H1 (cell line): ENCODE data around the gene LRP3. TPM values are rescaled to one million over a fixed set of nuclear protein-coding genes. Genes with fewer than 3 reads are reported as not detected.

ENCODE experiments used
- CTCF ChIA-PET: fragments of 300-600 bp; sonication (Branson Sonifier 250); formaldehyde crosslinking; loops from one replicate; lab custom pipeline; 2021; ENCODE audit not compliant: partially characterized antibody; lab: Charles Lee
- POLR2A ChIA-PET: fragments of 300-600 bp; sonication (Branson Sonifier 250); formaldehyde crosslinking; loops from one replicate; lab custom pipeline; 2021; ENCODE audit warnings: inconsistent platforms; ENCODE audit not compliant: partially characterized antibody; lab: Charles Lee
- DNase-seq, 2 experiments: peaks; one replicate each; pipeline versions ENCODE4 v3.0.0 to v3.0.0-alpha.2; 2010 to 2022; ENCODE audit warnings: low spot score in 2 of 2, low read depth in 1 of 2, mixed read lengths in 1 of 2
- FAIRE-seq: peaks from 2 replicates; lab custom pipeline; 2011; peaks lifted over from hg19 to GRCh38; lab: Jason Lieb, UNC
- H2AFZ ChIP-seq: 2 replicates; pipeline ENCODE4 v1.8.1; 2012; ENCODE audit warnings: low read length, inconsistent platforms
- H2AK5ac ChIP-seq: 2 replicates; pipeline ENCODE4 v1.6.1; 2013; ENCODE audit warnings: low read depth, low read length
- H2BK120ac ChIP-seq: replicated peaks from 2 replicates; pipeline ENCODE3; 2013; ENCODE audit warnings: low read depth, low read length, inconsistent platforms
- H2BK12ac ChIP-seq: 2 replicates; pipeline ENCODE4 v1.6.1; 2013; ENCODE audit warnings: low read depth, low read length
- H2BK15ac ChIP-seq: 2 replicates; pipeline ENCODE4 v1.6.1; 2013; ENCODE audit warnings: low read length
- H2BK20ac ChIP-seq: 2 replicates; pipeline ENCODE4 v1.6.1; 2013; ENCODE audit warnings: low read length
- H2BK5ac ChIP-seq: 2 replicates; pipeline ENCODE4 v1.6.1; 2013; ENCODE audit warnings: low read depth, low read length
- H3K14ac ChIP-seq: 2 replicates; pipeline ENCODE4 v1.6.1; 2013; ENCODE audit warnings: inconsistent platforms; ENCODE audit not compliant: insufficient read length
- H3K18ac ChIP-seq: 2 replicates; pipeline ENCODE4 v1.6.1; 2013; ENCODE audit warnings: low read length; ENCODE audit errors: extremely low read depth
- H3K23ac ChIP-seq: 2 replicates; pipeline ENCODE4 v1.6.1; 2013; ENCODE audit warnings: inconsistent platforms; ENCODE audit not compliant: insufficient read length
- H3K23me2 ChIP-seq: 2 replicates; pipeline ENCODE4 v1.6.1; 2013; ENCODE audit warnings: low read depth, low read length
- H3K27ac ChIP-seq: 2 replicates; pipeline ENCODE4 v1.6.1; 2011; ENCODE audit warnings: low read depth, low read length, inconsistent platforms
- H3K27me3 ChIP-seq, 4 experiments: replicated peaks in 1 of 4; 1 replicate in 1 of 4; 2 replicates in 3 of 4; pipeline versions ENCODE4 v1.6.1 to v1.8.1; 2011 to 2013; ENCODE audit warnings: low read length in 3 of 4, mild to moderate bottlenecking in 3 of 4, inconsistent platforms in 2 of 4, mixed read lengths in 2 of 4, moderate library complexity in 1 of 4; ENCODE audit not compliant: control insufficient read depth in 3 of 4, insufficient read depth in 3 of 4; ENCODE audit errors: extremely low read depth in 1 of 4
- H3K36me3 ChIP-seq, 4 experiments: 2 replicates each; pipeline versions ENCODE4 v1.6.1 to v1.8.1; 2011 to 2013; ENCODE audit warnings: mild to moderate bottlenecking in 4 of 4, low read length in 3 of 4, moderate library complexity in 2 of 4, control low read depth in 1 of 4, inconsistent platforms in 1 of 4; ENCODE audit not compliant: insufficient read depth in 4 of 4, control insufficient read depth in 2 of 4
- H3K4ac ChIP-seq: replicated peaks from 2 replicates; pipeline ENCODE3; 2013; ENCODE audit warnings: low read length, low read depth, mixed read lengths, inconsistent platforms; ENCODE audit not compliant: insufficient read length
- H3K4me1 ChIP-seq, 4 experiments: replicated peaks in 1 of 4; 1 replicate in 1 of 4; 2 replicates in 3 of 4; pipeline versions ENCODE4 v1.6.1 to v1.8.1; 2011 to 2013; ENCODE audit warnings: low read length in 3 of 4, inconsistent platforms in 2 of 4, mixed read lengths in 1 of 4; ENCODE audit not compliant: insufficient read depth in 4 of 4, control insufficient read depth in 3 of 4
- H3K4me2 ChIP-seq, 2 experiments: 2 replicates each; pipeline versions ENCODE4 v1.6.1 to v1.8.1; 2011 to 2013; ENCODE audit warnings: low read depth in 2 of 2, low read length in 2 of 2, control low read depth in 1 of 2, inconsistent platforms in 1 of 2, mild to moderate bottlenecking in 1 of 2; ENCODE audit not compliant: insufficient read depth in 1 of 2
- H3K4me3 ChIP-seq, 4 experiments: fragments of 200-600, 300-600 bp in 1 of 4; sonication (generic), shearing (Covaris generic), sonication (Bioruptor Twin) in 1 of 4; 2 replicates each; pipeline versions ENCODE4 v1.5.1 to v1.8.1; 2011 to 2016; ENCODE audit warnings: low read length in 4 of 4, low read depth in 3 of 4, control low read depth in 2 of 4, inconsistent platforms in 2 of 4, mild to moderate bottlenecking in 2 of 4, mixed read lengths in 1 of 4, moderate library complexity in 1 of 4; ENCODE audit not compliant: insufficient read depth in 2 of 4; ENCODE audit errors: extremely low read depth in 1 of 4
- H3K56ac ChIP-seq: replicated peaks from 2 replicates; pipeline ENCODE3; 2013; ENCODE audit warnings: low read depth, mild to moderate bottlenecking, mixed read lengths, low read length, inconsistent platforms; ENCODE audit not compliant: insufficient read length
- H3K79me1 ChIP-seq: 2 replicates; pipeline ENCODE4 v1.6.1; 2013; ENCODE audit warnings: low read depth, low read length, control low read depth
- H3K79me2 ChIP-seq, 2 experiments: 2 replicates each; pipeline versions ENCODE4 v1.6.1 to v1.8.1; 2012 to 2013; ENCODE audit warnings: low read length in 2 of 2, mild to moderate bottlenecking in 2 of 2, inconsistent platforms in 1 of 2; ENCODE audit not compliant: insufficient read depth in 2 of 2, control insufficient read depth in 1 of 2
- H3K9ac ChIP-seq, 4 experiments: replicated peaks in 1 of 4; 1 replicate in 1 of 4; 2 replicates in 3 of 4; pipeline versions ENCODE4 v1.6.1 to v1.8.1; 2011 to 2013; ENCODE audit warnings: low read depth in 3 of 4, low read length in 3 of 4, control low read depth in 2 of 4, mild to moderate bottlenecking in 2 of 4, moderate library complexity in 2 of 4, inconsistent platforms in 1 of 4; ENCODE audit errors: extremely low read depth in 1 of 4
- H3K9me3 ChIP-seq, 2 experiments: 2 replicates each; pipeline versions ENCODE4 v1.6.1 to v1.8.1; 2012 to 2013; ENCODE audit warnings: mild to moderate bottlenecking in 2 of 2, moderate library complexity in 2 of 2, control low read depth in 1 of 2, inconsistent platforms in 1 of 2, low read depth in 1 of 2, low read length in 1 of 2, mixed read lengths in 1 of 2; ENCODE audit not compliant: insufficient read depth in 2 of 2
- H4K20me1 ChIP-seq, 2 experiments: replicated peaks in 1 of 2; 2 replicates each; pipeline versions ENCODE3 to v1.8.1; 2011 to 2013; ENCODE audit warnings: inconsistent platforms in 2 of 2, low read length in 2 of 2, mild to moderate bottlenecking in 1 of 2; ENCODE audit not compliant: insufficient read depth in 2 of 2, control insufficient read depth in 1 of 2
- H4K5ac ChIP-seq: 2 replicates; pipeline ENCODE4 v1.6.1; 2013; ENCODE audit warnings: low read length, low read depth, mixed read lengths, inconsistent platforms; ENCODE audit not compliant: insufficient read length
- H4K8ac ChIP-seq: 2 replicates; pipeline ENCODE4 v1.8.0; 2013; ENCODE audit warnings: mild to moderate bottlenecking, moderate library complexity, low read length, inconsistent platforms; ENCODE audit not compliant: insufficient read depth; ENCODE audit errors: extremely low read depth
- H4K91ac ChIP-seq: replicated peaks from 2 replicates; pipeline ENCODE3; 2013; ENCODE audit warnings: low read length, mixed read lengths, inconsistent platforms; ENCODE audit not compliant: insufficient read length
- BACH1 ChIP-seq: IDR thresholded peaks from 2 replicates; pipeline ENCODE4 v1.6.1; 2012; ENCODE audit warnings: low read length, improper control_type of control experiment
- CEBPB ChIP-seq: IDR thresholded peaks from 2 replicates; pipeline ENCODE4 v1.6.1; 2012; ENCODE audit warnings: low read depth, low read length
- CHD2 ChIP-seq: IDR thresholded peaks from 2 replicates; pipeline ENCODE4 v1.6.1; 2012; ENCODE audit warnings: low read length, improper control_type of control experiment
- EZH2 ChIP-seq: fragments of 200-600 bp; sonication (generic); IDR thresholded peaks from 2 replicates; pipeline ENCODE4 v1.7.1; 2012; ENCODE audit warnings: low read depth, mild to moderate bottlenecking, moderate library complexity, low read length, inconsistent platforms; ENCODE audit not compliant: severe bottlenecking
- HDAC6 ChIP-seq: IDR thresholded peaks from one replicate; pipeline ENCODE4 v1.7.1; 2012; ENCODE audit warnings: low read depth, mild to moderate bottlenecking, inconsistent platforms, low read length, moderate library complexity
- JUND ChIP-seq: IDR thresholded peaks from 2 replicates; pipeline ENCODE4 v1.6.1; 2011; ENCODE audit warnings: mild to moderate bottlenecking, improper control_type of control experiment, low read length
- POLR2A ChIP-seq, 2 experiments: IDR thresholded peaks; 1 replicate in 1 of 2; 2 replicates in 1 of 2; pipeline ENCODE4 v1.6.1; 2011; ENCODE audit warnings: low read depth in 2 of 2, low read length in 2 of 2, mild to moderate bottlenecking in 2 of 2; ENCODE audit errors: control extremely low read depth in 1 of 2
- POLR2AphosphoS5 ChIP-seq: IDR thresholded peaks from 2 replicates; pipeline ENCODE4 v1.6.1; 2011; ENCODE audit warnings: low read depth, low read length
- POU5F1 ChIP-seq: IDR thresholded peaks from 2 replicates; pipeline ENCODE4 v1.6.1; 2011; ENCODE audit warnings: low read depth, mild to moderate bottlenecking, low read length, moderate library complexity
- RBBP5 ChIP-seq: IDR thresholded peaks from 2 replicates; pipeline ENCODE4 v1.7.1; 2012; ENCODE audit warnings: low read depth, mild to moderate bottlenecking, inconsistent platforms, low read length, moderate library complexity, borderline replicate concordance
- SIN3A ChIP-seq, 2 experiments: IDR thresholded peaks in 1 of 2; conservative IDR thresholded peaks in 1 of 2; 2 replicates each; pipeline ENCODE4 v1.6.1; 2011 to 2012; ENCODE audit warnings: low read length in 2 of 2, improper control_type of control experiment in 1 of 2, low read depth in 1 of 2, mild to moderate bottlenecking in 1 of 2
- TAF1 ChIP-seq: IDR thresholded peaks from 2 replicates; pipeline ENCODE4 v1.6.1; 2011; ENCODE audit warnings: mild to moderate bottlenecking, low read depth, low read length
- TCF12 ChIP-seq: IDR thresholded peaks from 2 replicates; pipeline ENCODE4 v1.6.1; 2011; ENCODE audit warnings: low read depth, mild to moderate bottlenecking, low read length
- WGBS, 2 experiments: shearing (Covaris generic) in 1 of 2; methylation state at CpG; one replicate each; pipeline versions ENCODE4 v1.1.6 to v1.1.7; 2013 to 2015; ENCODE audit warnings: low lambda C conversion rate in 2 of 2, mixed read lengths in 2 of 2, inconsistent platforms in 1 of 2, low coverage in 1 of 2, missing lambda C conversion rate in 1 of 2; ENCODE audit not compliant: insufficient replicate concordance in 2 of 2, insufficient coverage in 1 of 2, insufficient read length in 1 of 2; ENCODE audit errors: extremely low coverage in 1 of 2, missing lambda C conversion rate in 1 of 2; 5-methylcytosine and 5-hydroxymethylcytosine counted together
- polyA plus RNA-seq, 7 experiments: library from polyadenylated mRNA; depleted of rRNA in 3 of 7; stranded (reverse) in 5 of 7; unstranded in 2 of 7; fragments of >200 nt in 5 of 7; fragments of 200-250 nt in 2 of 7; gene quantifications; 1 replicate in 5 of 7; 2 replicates in 1 of 7; 4 replicates in 1 of 7; pipeline versions ENCODE4 v1.2.1 to v1.2.3, GENCODE V29; 2011 to 2013; ENCODE audit warnings: missing spikeins in 2 of 7, mixed read lengths in 2 of 7
- total RNA-seq: library from RNA; stranded (reverse); fragmentation: NEBNext Ultra II Directional; extraction: Animal tissue kit (Norgen Biotek cat#: 25700); gene quantifications from 2 replicates; pipeline ENCODE4 v1.2.1, GENCODE V29; 2021

Gene LRP3
- total and polyA plus RNA-seq, 2 of the 8 experiments (the other 6 are each of a cell fraction or from before 2014, with no cell fraction given) = 30.3 to 33.7 TPM

GRCh38 chr19:33167438-33167837 lies 26.7 kb upstream of the LRP3 start:
- Histone ChIP-seq H3K9ac (no peak overlapping the region), H3K14ac (no peak overlapping the region), H2BK20ac (no peak overlapping the region), H3K27me3 (no peaks in the 10 kb centered on the region), H3K18ac (no peak overlapping the region), H3K79me2 (no peaks in the 10 kb centered on the region), H2BK12ac (no peak overlapping the region), H3K4me1 (no peaks in the 10 kb centered on the region), H4K91ac (no peak overlapping the region), H3K36me3 (no peaks in the 10 kb centered on the region), H2AFZ (no peak overlapping the region), H3K4ac (no peak overlapping the region), H2BK15ac (no peak overlapping the region), H3K56ac (no peak overlapping the region), H4K20me1 (no peaks in the 10 kb centered on the region), H3K9me3 (0 out of 4 replicates have a peak, but pooled peaks cover 0 to 4% of the 10 kb centered on the region in 2 experiments), H3K79me1 (no peaks in the 10 kb centered on the region), H2BK5ac (no peak overlapping the region), H2BK120ac (no peak overlapping the region), H3K23me2 (no peaks in the 10 kb centered on the region; the same call in 1 of the 2 replicates), H3K27ac (no peak overlapping the region), H4K8ac (no peak overlapping the region), H3K4me2 (no peak overlapping the region), H3K23ac (no peak overlapping the region), H2AK5ac (no peak overlapping the region), H3K4me3 (no peak overlapping the region), H4K5ac (no peak overlapping the region)
- DNase-seq (no peak), FAIRE-seq (no peak)
- POLR2A ChIA-PET = no interaction called here
- 93% methylated on average over 1 of the region's 1 CpG; no CpG with 5 or more reads in 1 of the 2 experiments for WGBS, 2 experiments
- CTCF ChIA-PET = interaction anchor here (1.3 kb wide), 1 partner anchor 9 kb away, joined by 4 read pairs; no protein-coding TSS in a partner anchor
- TF ChIP-seq BACH1 = no peak
- TF ChIP-seq HDAC6 = no peak
- no peak for TF ChIP-seq CEBPB
- no peak for TF ChIP-seq SIN3A (conservative IDR thresholded peaks at IDR 0.05 in 1 of 2, IDR thresholded peaks at IDR 0.05 in 1 of 2; ENCODE audit: low read depth in 1 of 2, low read length in 2 of 2)
- no peak for TF ChIP-seq JUND
- TF ChIP-seq POU5F1 = no peak
- no peak for TF ChIP-seq RBBP5
- no peak for TF ChIP-seq TAF1
- no peak for TF ChIP-seq POLR2A (IDR thresholded peaks at IDR 0.05; ENCODE audit: control extremely low read depth in 1 of 2, low read depth in 2 of 2, low read length in 2 of 2)
- no peak for TF ChIP-seq POLR2AphosphoS5
- TF ChIP-seq TCF12 = no peak
- TF ChIP-seq EZH2 = no peak
- no peak for TF ChIP-seq CHD2
